GM10248 (cell line): ENCODE measurements around the gene GRAMD4.

Experiments used
- CTCF ChIA-PET: fragments of 300-600 bp; sonication (Branson Sonifier 250); formaldehyde crosslinking; extraction: SDS; loops from one replicate; lab custom pipeline; 2021; ENCODE audit warnings: antibody characterized with exemption; lab: Yijun Ruan, JAX
- POLR2A ChIA-PET: fragments of 350-650 bp; sonication (Branson Sonifier 250); formaldehyde crosslinking; extraction: SDS; loops from one replicate; lab custom pipeline; 2020; ENCODE audit warnings: antibody characterized with exemption; lab: Yijun Ruan, JAX
- DNase-seq: peaks from one replicate; pipeline ENCODE4 v3.0.0; 2012; ENCODE audit errors: extremely low spot score
- TF ChIP-seq, protein P1 (sequence below): IDR thresholded peaks from 2 replicates; pipeline ENCODE4 v1.5.1; 2012; ENCODE audit warnings: mild to moderate bottlenecking, low read depth; ENCODE audit errors: extremely low read depth, missing control alignments, control extremely low read depth

GRAMD4 gene

GRCh38 chr22:46611189-46611588, 9.0 kb upstream of the GRAMD4 start:
- no peak for DNase-seq
- TF ChIP-seq, protein P1, sequence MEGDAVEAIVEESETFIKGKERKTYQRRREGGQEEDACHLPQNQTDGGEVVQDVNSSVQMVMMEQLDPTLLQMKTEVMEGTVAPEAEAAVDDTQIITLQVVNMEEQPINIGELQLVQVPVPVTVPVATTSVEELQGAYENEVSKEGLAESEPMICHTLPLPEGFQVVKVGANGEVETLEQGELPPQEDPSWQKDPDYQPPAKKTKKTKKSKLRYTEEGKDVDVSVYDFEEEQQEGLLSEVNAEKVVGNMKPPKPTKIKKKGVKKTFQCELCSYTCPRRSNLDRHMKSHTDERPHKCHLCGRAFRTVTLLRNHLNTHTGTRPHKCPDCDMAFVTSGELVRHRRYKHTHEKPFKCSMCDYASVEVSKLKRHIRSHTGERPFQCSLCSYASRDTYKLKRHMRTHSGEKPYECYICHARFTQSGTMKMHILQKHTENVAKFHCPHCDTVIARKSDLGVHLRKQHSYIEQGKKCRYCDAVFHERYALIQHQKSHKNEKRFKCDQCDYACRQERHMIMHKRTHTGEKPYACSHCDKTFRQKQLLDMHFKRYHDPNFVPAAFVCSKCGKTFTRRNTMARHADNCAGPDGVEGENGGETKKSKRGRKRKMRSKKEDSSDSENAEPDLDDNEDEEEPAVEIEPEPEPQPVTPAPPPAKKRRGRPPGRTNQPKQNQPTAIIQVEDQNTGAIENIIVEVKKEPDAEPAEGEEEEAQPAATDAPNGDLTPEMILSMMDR: no peak
- ChIA-PET POLR2A (no interaction called here), CTCF (no interaction called here)

GRCh38 chr22:46612341-46612903, 7.8 kb upstream of the GRAMD4 start:
- no peak for DNase-seq
- TF ChIP-seq, protein P1: no peak
- ChIA-PET POLR2A (no interaction called here), CTCF (interaction anchor here (0.6 kb wide), 1 partner anchor 245 kb away, joined by 3 read pairs; no protein-coding TSS in a partner anchor)

GRCh38 chr22:46612904-46613605, 7.1 kb upstream of the GRAMD4 start:
- POLR2A ChIA-PET: no interaction called here
- peak; percentile 51 for DNase-seq
- TF ChIP-seq, protein P1: no peak

DNA sequence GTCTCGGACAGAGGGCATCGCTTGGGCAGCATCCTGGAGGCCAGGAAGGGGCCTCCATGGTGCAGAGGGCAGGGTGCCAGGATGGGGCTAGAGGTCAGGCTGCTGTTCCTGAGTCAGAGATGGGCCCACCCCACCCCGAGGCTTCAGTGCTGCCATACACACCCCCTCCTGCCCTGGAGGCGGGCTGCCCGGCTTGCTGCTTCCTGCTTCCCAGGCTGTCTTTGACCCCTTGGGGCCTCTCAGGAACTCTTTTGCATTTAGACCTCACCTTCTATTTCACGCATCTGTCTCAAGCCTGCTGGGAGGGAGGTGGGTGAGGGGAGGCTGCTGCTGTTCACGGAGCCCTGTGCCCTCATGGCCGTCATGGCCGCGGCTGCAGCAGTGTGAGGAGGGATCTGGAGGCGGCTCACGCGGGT, 6.6 kb upstream of the GRAMD4 start:
- CTCF ChIA-PET: interaction anchor here (1.0 kb wide), 1 partner anchor 10 kb away, joined by 3 read pairs; no protein-coding TSS in a partner anchor

More at GRCh38 chr22:46612904-46613605, 7.1 kb upstream of the GRAMD4 start:
- CTCF ChIA-PET: no interaction called here

GRCh38 chr22:46614025-46614931, 5.9 kb upstream of the GRAMD4 start:
- peak; percentile 59 for DNase-seq
- ChIA-PET CTCF (interaction anchor here (1.0 kb wide), 1 partner anchor 9 kb away, joined by 3 read pairs; no protein-coding TSS in a partner anchor), POLR2A (no interaction called here)
- TF ChIP-seq, protein P1: no peak

More for the DNA sequence above, 6.6 kb upstream of the GRAMD4 start:
- POLR2A ChIA-PET: no interaction called here
- peak; percentile 54 for DNase-seq
- TF ChIP-seq, protein P1: no peak
